CD14-positive monocyte (primary cell): ENCODE data around the gene CAMSAP2. TPM values are rescaled to one million over a fixed set of nuclear protein-coding genes. Genes with fewer than 3 reads are reported as not detected.

ENCODE experiments used
- DNase-seq, 3 donors: peaks; one replicate each; pipeline ENCODE4 v3.0.0-alpha.2; 2011 to 2022
- H2AFZ ChIP-seq: 2 replicates; pipeline ENCODE4 v1.6.0; 2012; ENCODE audit warnings: mild to moderate bottlenecking, low read depth, low read length, inconsistent platforms; ENCODE audit not compliant: insufficient read depth, poor library complexity, severe bottlenecking
- H3K27ac ChIP-seq, 2 donors: 1 replicate in 1 of 2; 2 replicates in 1 of 2; pipeline ENCODE4 v1.5.1; 2012 to 2013; ENCODE audit warnings: low read length in 2 of 2, control low read depth in 1 of 2, inconsistent platforms in 1 of 2, low read depth in 1 of 2, mild to moderate bottlenecking in 1 of 2
- H3K27me3 ChIP-seq, 2 donors: one replicate each; pipeline versions ENCODE4 v1.6.0 to v1.6.1; 2011 to 2013; ENCODE audit warnings: low read length in 2 of 2; ENCODE audit not compliant: control insufficient read depth in 2 of 2, insufficient read depth in 2 of 2
- H3K36me3 ChIP-seq, 2 donors: replicated peaks in 1 of 2; 1 replicate in 1 of 2; 2 replicates in 1 of 2; pipeline versions ENCODE4 v1.5.1 to v1.6.1; 2012 to 2013; ENCODE audit warnings: low read length in 2 of 2, control low read depth in 1 of 2, inconsistent platforms in 1 of 2, mild to moderate bottlenecking in 1 of 2; ENCODE audit not compliant: insufficient read depth in 2 of 2, control insufficient read depth in 1 of 2
- H3K4me1 ChIP-seq, 2 donors: 1 replicate in 1 of 2; 2 replicates in 1 of 2; pipeline versions ENCODE4 v1.5.1 to v1.6.1; 2012 to 2013; ENCODE audit warnings: low read length in 2 of 2, control low read depth in 1 of 2, inconsistent platforms in 1 of 2, mild to moderate bottlenecking in 1 of 2, moderate library complexity in 1 of 2; ENCODE audit not compliant: insufficient read depth in 2 of 2, control insufficient read depth in 1 of 2
- H3K4me2 ChIP-seq: replicated peaks from 2 replicates; pipeline ENCODE3; 2012; ENCODE audit warnings: low read length, moderate library complexity, mild to moderate bottlenecking; ENCODE audit not compliant: poor library complexity, severe bottlenecking; ENCODE audit errors: extremely low read depth
- H3K4me3 ChIP-seq, 3 experiments: fragments of 200-600 bp in 1 of 3; sonication (generic) in 1 of 3; replicated peaks in 1 of 3; 1 replicate in 2 of 3; 2 replicates in 1 of 3; pipeline ENCODE4 v1.5.1; 2011 to 2013; ENCODE audit warnings: low read length in 3 of 3, mild to moderate bottlenecking in 3 of 3, control low read depth in 2 of 3, low read depth in 2 of 3, inconsistent platforms in 1 of 3, moderate library complexity in 1 of 3
- H3K79me2 ChIP-seq: 2 replicates; pipeline ENCODE4 v1.6.0; 2012; ENCODE audit warnings: mild to moderate bottlenecking, control low read depth, inconsistent platforms, low read length, moderate library complexity; ENCODE audit not compliant: insufficient read depth
- H3K9ac ChIP-seq: 2 replicates; pipeline ENCODE4 v1.6.0; 2017; ENCODE audit warnings: low read length, mild to moderate bottlenecking; ENCODE audit not compliant: insufficient read depth, poor library complexity, severe bottlenecking
- H3K9me3 ChIP-seq, 2 donors: replicated peaks in 1 of 2; 1 replicate in 1 of 2; 2 replicates in 1 of 2; pipeline versions ENCODE4 v1.5.1 to v1.6.1; 2012 to 2013; ENCODE audit warnings: low read length in 2 of 2, control low read depth in 1 of 2; ENCODE audit not compliant: control insufficient read depth in 1 of 2, insufficient read depth in 1 of 2
- H4K20me1 ChIP-seq: 2 replicates; pipeline ENCODE4 v1.6.0; 2012; ENCODE audit warnings: mild to moderate bottlenecking, low read length, control low read depth, moderate library complexity; ENCODE audit not compliant: insufficient read depth
- H3K27ac Mint-ChIP-seq, 7 donors: one replicate each; pipeline ENCODE4 v1.8.0; 2020; ENCODE audit warnings: mild to moderate bottlenecking in 7 of 7, mixed read lengths in 7 of 7, moderate library complexity in 6 of 7, inconsistent platforms in 2 of 7
- H3K27me3 Mint-ChIP-seq, 3 donors: one replicate each; pipeline ENCODE4 v1.8.0; 2021 to 2022; ENCODE audit warnings: low read depth in 3 of 3, mild to moderate bottlenecking in 3 of 3, mixed read lengths in 3 of 3, moderate library complexity in 3 of 3, inconsistent platforms in 1 of 3
- H3K36me3 Mint-ChIP-seq, 2 donors: one replicate each; pipeline ENCODE4 v1.8.0; 2020; ENCODE audit warnings: mixed read lengths in 2 of 2, inconsistent platforms in 1 of 2, mild to moderate bottlenecking in 1 of 2
- H3K4me1 Mint-ChIP-seq: one replicate; pipeline ENCODE4 v1.8.0; 2020; ENCODE audit warnings: mild to moderate bottlenecking, mixed read lengths
- H3K4me3 Mint-ChIP-seq, 2 donors: one replicate each; pipeline ENCODE4 v1.8.0; 2020; ENCODE audit warnings: mild to moderate bottlenecking in 2 of 2, mixed read lengths in 2 of 2, moderate library complexity in 1 of 2
- H3K9me3 Mint-ChIP-seq, 7 donors: one replicate each; pipeline ENCODE4 v1.8.0; 2020 to 2022; ENCODE audit warnings: mixed read lengths in 7 of 7, mild to moderate bottlenecking in 6 of 7, moderate library complexity in 6 of 7, inconsistent platforms in 2 of 7
- WGBS: methylation state at CpG from one replicate; pipeline ENCODE4 v1.1.5; 2013; ENCODE audit warnings: missing lambda C conversion rate; ENCODE audit not compliant: insufficient coverage; 5-methylcytosine and 5-hydroxymethylcytosine counted together
- intact Hi-C, 2 donors: fragments of 100-400 bp; cut with micrococcal nuclease; formaldehyde crosslinking; loops; one replicate each; pipeline versions ENCODE4 v1.15.0 to v1.15.1; 2023
- polyA plus RNA-seq, 3 donors: library from polyadenylated mRNA; depleted of rRNA in 1 of 3; unstranded in 2 of 3; stranded (reverse) in 1 of 3; fragments of 300-500 nt in 2 of 3; fragments of >200 nt in 1 of 3; fragmentation: Illumina TruSeq in 2 of 3; gene quantifications; 1 replicate in 2 of 3; 2 replicates in 1 of 3; pipeline ENCODE4 v1.2.3, GENCODE V29; 2012 to 2021
- TF ChIP-seq, protein P1 (sequence below): fragments of 200-600 bp; IDR thresholded peaks from one replicate; pipeline ENCODE4 v1.8.0; 2022; ENCODE audit warnings: antibody characterized with exemption, mild to moderate bottlenecking

Gene CAMSAP2
- polyA plus RNA-seq, 3 donors, result 0.89 to 1.3 (median 0.90) TPM

DNA sequence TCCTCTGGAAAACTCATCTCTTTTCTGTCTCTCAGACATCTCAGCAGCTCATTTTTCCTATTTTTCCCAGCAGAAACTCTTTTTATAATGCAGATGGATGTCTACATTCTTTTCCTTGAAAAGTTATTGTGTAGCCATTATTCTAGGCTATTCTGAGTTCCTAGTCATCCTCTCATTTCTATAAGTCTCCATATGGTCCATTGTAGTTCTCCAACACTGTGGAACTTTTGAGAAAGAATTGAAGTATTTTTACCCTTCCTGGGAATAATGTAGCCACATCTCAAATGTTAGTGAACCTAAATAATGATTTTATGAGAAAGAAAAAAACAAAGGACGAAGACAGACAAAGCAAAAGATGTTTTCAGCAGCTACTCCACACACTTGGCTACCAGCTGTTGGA is 107.7 kb downstream of the CAMSAP2 start:
- no peak overlapping the region for H2AFZ ChIP-seq
- no peak overlapping the region for H3K9ac ChIP-seq
- H3K4me1 ChIP-seq, result no peaks in the 10 kb centered on the region
- no peaks in the 10 kb centered on the region for H4K20me1 ChIP-seq
- Mint-ChIP-seq H3K27ac (no peak overlapping the region), H3K9me3 (peaks cover 0 to 1% (median 0%) of the 10 kb centered on the region in 7 donors), H3K27me3 (no peaks in the 10 kb centered on the region), H3K4me3 (no peak overlapping the region), H3K36me3 (peaks cover 1 to 2% of the 10 kb centered on the region in 2 donors), H3K4me1 (peaks cover 6% of the 10 kb centered on the region)
- H3K36me3 ChIP-seq, result no peaks in the 10 kb centered on the region
- no peaks in the 10 kb centered on the region for H3K9me3 ChIP-seq
- WGBS, result no CpG with 5 or more reads among the region's 1 CpG
- DNase-seq, result no peak
- H3K4me3 ChIP-seq, result no peak overlapping the region
- TF ChIP-seq, protein P1, sequence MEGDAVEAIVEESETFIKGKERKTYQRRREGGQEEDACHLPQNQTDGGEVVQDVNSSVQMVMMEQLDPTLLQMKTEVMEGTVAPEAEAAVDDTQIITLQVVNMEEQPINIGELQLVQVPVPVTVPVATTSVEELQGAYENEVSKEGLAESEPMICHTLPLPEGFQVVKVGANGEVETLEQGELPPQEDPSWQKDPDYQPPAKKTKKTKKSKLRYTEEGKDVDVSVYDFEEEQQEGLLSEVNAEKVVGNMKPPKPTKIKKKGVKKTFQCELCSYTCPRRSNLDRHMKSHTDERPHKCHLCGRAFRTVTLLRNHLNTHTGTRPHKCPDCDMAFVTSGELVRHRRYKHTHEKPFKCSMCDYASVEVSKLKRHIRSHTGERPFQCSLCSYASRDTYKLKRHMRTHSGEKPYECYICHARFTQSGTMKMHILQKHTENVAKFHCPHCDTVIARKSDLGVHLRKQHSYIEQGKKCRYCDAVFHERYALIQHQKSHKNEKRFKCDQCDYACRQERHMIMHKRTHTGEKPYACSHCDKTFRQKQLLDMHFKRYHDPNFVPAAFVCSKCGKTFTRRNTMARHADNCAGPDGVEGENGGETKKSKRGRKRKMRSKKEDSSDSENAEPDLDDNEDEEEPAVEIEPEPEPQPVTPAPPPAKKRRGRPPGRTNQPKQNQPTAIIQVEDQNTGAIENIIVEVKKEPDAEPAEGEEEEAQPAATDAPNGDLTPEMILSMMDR, result no peak
- H3K4me2 ChIP-seq, result no peak overlapping the region
- no peaks in the 10 kb centered on the region for H3K27me3 ChIP-seq
- intact Hi-C loops, result no loop called here
- no peak overlapping the region for H3K27ac ChIP-seq
- no peaks in the 10 kb centered on the region for H3K79me2 ChIP-seq

DNA sequence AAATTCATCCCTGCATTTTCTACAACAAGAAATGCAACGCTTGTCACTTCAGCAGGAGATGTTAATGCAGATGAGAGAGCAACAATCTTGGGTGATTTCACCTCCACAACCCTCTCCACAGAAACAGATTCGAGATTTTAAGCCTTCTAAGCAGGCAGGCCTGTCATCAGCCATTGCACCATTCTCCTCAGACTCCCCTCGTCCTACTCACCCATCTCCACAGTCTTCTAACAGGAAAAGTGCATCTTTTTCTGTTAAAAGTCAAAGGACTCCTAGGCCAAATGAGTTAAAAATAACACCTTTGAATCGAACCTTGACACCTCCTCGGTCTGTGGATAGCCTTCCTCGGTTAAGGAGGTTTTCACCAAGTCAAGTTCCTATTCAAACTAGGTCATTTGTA is 110.7 kb downstream of the CAMSAP2 start:
- peaks cover 1 to 5% of the 10 kb centered on the region in 2 donors for H3K36me3 Mint-ChIP-seq
- H3K27me3 Mint-ChIP-seq, result no peaks in the 10 kb centered on the region
- Histone ChIP-seq H2AFZ (no peak overlapping the region), H3K4me1 (peaks cover 0 to 11% of the 10 kb centered on the region in 2 donors), H4K20me1 (no peaks in the 10 kb centered on the region), H3K4me2 (no peak overlapping the region), H3K27me3 (no peaks in the 10 kb centered on the region), H3K36me3 (no peaks in the 10 kb centered on the region), H3K4me3 (no peak overlapping the region), H3K9me3 (no peaks in the 10 kb centered on the region), H3K27ac (no peak overlapping the region), H3K79me2 (no peaks in the 10 kb centered on the region), H3K9ac (no peak overlapping the region)
- TF ChIP-seq, protein P1, result no peak
- intact Hi-C loops, result no loop called here
- H3K9me3 Mint-ChIP-seq, result peaks cover 0 to 1% (median 0%) of the 10 kb centered on the region in 7 donors
- DNase-seq, result no peak
- H3K27ac Mint-ChIP-seq, result no peak overlapping the region
- peaks cover 18% of the 10 kb centered on the region for H3K4me1 Mint-ChIP-seq
- WGBS, result 94% methylated on average over 4 of the region's 6 CpGs
- H3K4me3 Mint-ChIP-seq, result no peak overlapping the region
